Neural cell (in vitro differentiated cells): ENCODE results near the gene UNK. TPM values are rescaled to one million over a fixed set of nuclear protein-coding genes. Genes with fewer than 3 reads are reported as not detected.

Experiments
- H2AFZ ChIP-seq: fragments of 200-600, 300-800 bp; sonication (generic), shearing (Covaris generic); 2 replicates; pipeline ENCODE4 v1.6.0; 2014; ENCODE audit warnings: low read depth, mild to moderate bottlenecking, antibody characterized with exemption, low read length, moderate library complexity
- H3F3A ChIP-seq: fragments of 200-600 bp; shearing (Covaris generic); 2 replicates; pipeline ENCODE4 v1.6.1; 2016; ENCODE audit warnings: mild to moderate bottlenecking, moderate library complexity, mixed read lengths, antibody characterized with exemption, low read length; ENCODE audit not compliant: insufficient read depth, poor library complexity, severe bottlenecking
- H3K27ac ChIP-seq: fragments of 200-600, 300-800 bp; sonication (generic), shearing (Covaris generic); 2 replicates; pipeline ENCODE4 v1.5.1; 2014; ENCODE audit warnings: mild to moderate bottlenecking, low read length, moderate library complexity
- H3K27me3 ChIP-seq: fragments of 300-800, 200-600 bp; sonication (generic), shearing (Covaris generic); 2 replicates; pipeline ENCODE4 v1.6.0; 2014; ENCODE audit warnings: mild to moderate bottlenecking, low read depth, low read length, moderate library complexity; ENCODE audit not compliant: insufficient read depth
- H3K36me3 ChIP-seq: fragments of 300-800, 200-600 bp; sonication (generic), shearing (Covaris generic); 2 replicates; pipeline ENCODE4 v1.5.1; 2014; ENCODE audit warnings: mild to moderate bottlenecking, antibody characterized with exemption, low read length, moderate library complexity; ENCODE audit not compliant: insufficient read depth
- H3K4me2 ChIP-seq: fragments of 300-800, 200-600 bp; sonication (generic), shearing (Covaris generic); 2 replicates; pipeline ENCODE4 v1.6.0; 2014; ENCODE audit warnings: mild to moderate bottlenecking, low read length
- H3K4me3 ChIP-seq: fragments of 300-800, 200-600 bp; sonication (generic), shearing (Covaris generic); 2 replicates; pipeline ENCODE4 v1.5.1; 2014; ENCODE audit warnings: mild to moderate bottlenecking, low read length, moderate library complexity
- H3K79me2 ChIP-seq: fragments of 200-600 bp; shearing (Covaris generic); replicated peaks from 2 replicates; pipeline ENCODE4 v1.6.0; 2014; ENCODE audit warnings: mild to moderate bottlenecking, low read length, moderate library complexity; ENCODE audit not compliant: insufficient read depth
- H3K9ac ChIP-seq: fragments of 300-800, 200-600 bp; sonication (generic), shearing (Covaris generic); 2 replicates; pipeline ENCODE4 v1.6.1; 2016; ENCODE audit warnings: mild to moderate bottlenecking, low read length, mixed read lengths
- H3K9me2 ChIP-seq: fragments of 200-600 bp; shearing (Covaris generic); 2 replicates; pipeline ENCODE4 v1.6.1; 2016; ENCODE audit warnings: mild to moderate bottlenecking, low read length, mixed read lengths; ENCODE audit not compliant: insufficient read depth
- H3K9me3 ChIP-seq: fragments of 200-600, 300-800 bp; sonication (generic), shearing (Covaris generic); 2 replicates; pipeline ENCODE4 v1.6.1; 2016; ENCODE audit warnings: mild to moderate bottlenecking, mixed run types, low read length, moderate library complexity, mixed read lengths
- H4K20me1 ChIP-seq: fragments of 200-600 bp; shearing (Covaris generic); 2 replicates; pipeline ENCODE4 v1.6.1; 2016; ENCODE audit warnings: mild to moderate bottlenecking, mixed run types; ENCODE audit not compliant: insufficient read depth
- EP300 ChIP-seq: fragments of 450-650 bp; conservative IDR thresholded peaks from 2 replicates; pipeline ENCODE4 v1.6.1; 2014; ENCODE audit warnings: antibody characterized with exemption, mild to moderate bottlenecking, moderate library complexity; ENCODE audit not compliant: poor library complexity, severe bottlenecking
- EZH2 ChIP-seq: fragments of 200-600, 300-800 bp; shearing (Covaris generic), sonication (generic); IDR thresholded peaks from 2 replicates; pipeline ENCODE4 v1.6.1; 2014; ENCODE audit warnings: antibody characterized with exemption, low read length, borderline replicate concordance, mild to moderate bottlenecking; ENCODE audit not compliant: insufficient read depth, poor library complexity, severe bottlenecking
- MXI1 ChIP-seq: fragments of 450-650 bp; conservative IDR thresholded peaks from 2 replicates; pipeline ENCODE4 v1.6.1; 2014; ENCODE audit warnings: antibody characterized with exemption, mild to moderate bottlenecking; ENCODE audit not compliant: poor library complexity, severe bottlenecking
- POLR2AphosphoS5 ChIP-seq: IDR thresholded peaks from 2 replicates; pipeline ENCODE4 v1.6.1; 2012
- RAD21 ChIP-seq: fragments of 450-650 bp; conservative IDR thresholded peaks from 2 replicates; pipeline ENCODE4 v1.6.1; 2014; ENCODE audit warnings: antibody characterized with exemption, mild to moderate bottlenecking, moderate library complexity
- REST ChIP-seq: IDR thresholded peaks from 2 replicates; pipeline ENCODE4 v1.6.1; 2012; ENCODE audit warnings: borderline replicate concordance
- SMC3 ChIP-seq: fragments of 450-650 bp; conservative IDR thresholded peaks from 2 replicates; pipeline ENCODE4 v1.6.1; 2014; ENCODE audit warnings: antibody characterized with exemption, mild to moderate bottlenecking, moderate library complexity; ENCODE audit not compliant: poor library complexity
- TAF1 ChIP-seq: IDR thresholded peaks from 2 replicates; pipeline ENCODE4 v1.6.1; 2012; ENCODE audit warnings: low read depth
- polyA plus RNA-seq: library from polyadenylated mRNA; depleted of rRNA; stranded (reverse); fragments of >200 nt; gene quantifications from 2 replicates; pipeline ENCODE4 v1.2.3, GENCODE V29; 2014
- TF ChIP-seq, protein P1 (sequence below): fragments of 450-650 bp; IDR thresholded peaks from 2 replicates; pipeline ENCODE4 v1.5.1; 2014; ENCODE audit warnings: antibody characterized with exemption, mild to moderate bottlenecking, moderate library complexity; ENCODE audit not compliant: poor library complexity, severe bottlenecking

Gene UNK
- polyA plus RNA-seq, 1 donor from 2014 or later, result 29.9 TPM

GRCh38 chr17:75783069-75783783 lies 1.4 kb upstream of the UNK start:
- Histone ChIP-seq H3K9ac (no peak overlapping the region), H3K4me2 (no peak overlapping the region), H3F3A (peaks cover 18% of the 10 kb centered on the region), H3K36me3 (peaks cover 6% of the 10 kb centered on the region), H3K27me3 (no peaks in the 10 kb centered on the region), H3K9me3 (no peaks in the 10 kb centered on the region), H4K20me1 (peaks cover 13% of the 10 kb centered on the region), H3K79me2 (peaks cover 28% of the 10 kb centered on the region), H2AFZ (no peak overlapping the region), H3K9me2 (no peaks in the 10 kb centered on the region), H3K4me3 (no peak overlapping the region), H3K27ac (peak overlapping the region; percentile 98)
- TF ChIP-seq EZH2, result no peak
- TF ChIP-seq, protein P1, sequence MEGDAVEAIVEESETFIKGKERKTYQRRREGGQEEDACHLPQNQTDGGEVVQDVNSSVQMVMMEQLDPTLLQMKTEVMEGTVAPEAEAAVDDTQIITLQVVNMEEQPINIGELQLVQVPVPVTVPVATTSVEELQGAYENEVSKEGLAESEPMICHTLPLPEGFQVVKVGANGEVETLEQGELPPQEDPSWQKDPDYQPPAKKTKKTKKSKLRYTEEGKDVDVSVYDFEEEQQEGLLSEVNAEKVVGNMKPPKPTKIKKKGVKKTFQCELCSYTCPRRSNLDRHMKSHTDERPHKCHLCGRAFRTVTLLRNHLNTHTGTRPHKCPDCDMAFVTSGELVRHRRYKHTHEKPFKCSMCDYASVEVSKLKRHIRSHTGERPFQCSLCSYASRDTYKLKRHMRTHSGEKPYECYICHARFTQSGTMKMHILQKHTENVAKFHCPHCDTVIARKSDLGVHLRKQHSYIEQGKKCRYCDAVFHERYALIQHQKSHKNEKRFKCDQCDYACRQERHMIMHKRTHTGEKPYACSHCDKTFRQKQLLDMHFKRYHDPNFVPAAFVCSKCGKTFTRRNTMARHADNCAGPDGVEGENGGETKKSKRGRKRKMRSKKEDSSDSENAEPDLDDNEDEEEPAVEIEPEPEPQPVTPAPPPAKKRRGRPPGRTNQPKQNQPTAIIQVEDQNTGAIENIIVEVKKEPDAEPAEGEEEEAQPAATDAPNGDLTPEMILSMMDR, result peak; percentile 65

DNA sequence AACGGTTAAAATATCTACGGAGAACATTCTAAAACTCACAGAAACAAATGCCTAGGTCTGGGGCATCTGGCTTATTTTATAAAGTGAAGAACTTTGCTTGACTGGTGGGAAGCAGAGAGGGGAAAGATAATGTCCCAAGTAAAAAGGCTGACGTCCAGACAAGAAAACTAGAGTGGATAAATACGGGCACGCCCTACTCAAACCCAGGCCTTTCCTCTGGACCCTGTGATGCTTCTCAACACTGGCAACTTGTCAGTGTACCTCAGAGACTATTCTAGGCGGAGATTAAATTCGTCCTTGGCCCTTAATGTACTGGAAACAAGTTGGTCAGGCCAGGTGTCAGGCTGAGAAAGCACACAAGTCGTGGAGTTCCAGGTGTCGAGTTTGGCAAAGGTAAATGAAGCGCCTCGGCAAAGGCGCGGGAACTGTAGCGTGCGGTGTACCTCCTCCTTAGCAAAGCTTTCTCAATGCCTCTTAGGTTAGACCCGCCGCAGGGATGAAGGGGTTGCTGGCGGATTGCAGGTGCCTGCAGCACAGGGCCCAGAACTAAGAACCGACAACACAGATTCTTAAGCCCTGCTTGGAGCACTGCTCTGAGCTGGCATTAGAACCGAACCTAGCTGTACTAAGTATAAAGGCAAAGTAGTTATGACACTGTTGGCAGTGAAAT lies 668 bp upstream of the UNK start:
- no peaks in the 10 kb centered on the region for H3K27me3 ChIP-seq
- peak overlapping the region; percentile 66 for H3K4me2 ChIP-seq
- peak overlapping the region; percentile 71 for H2AFZ ChIP-seq
- no peaks in the 10 kb centered on the region for H3K9me2 ChIP-seq
- H3K27ac ChIP-seq, result peak overlapping the region; percentile 98
- H3K79me2 ChIP-seq, result peaks cover 28% of the 10 kb centered on the region
- no peaks in the 10 kb centered on the region for H3K36me3 ChIP-seq
- peak overlapping the region; percentile 68 for H3K4me3 ChIP-seq
- H4K20me1 ChIP-seq, result peaks cover 6% of the 10 kb centered on the region
- peaks cover 18% of the 10 kb centered on the region for H3F3A ChIP-seq
- no peaks in the 10 kb centered on the region for H3K9me3 ChIP-seq
- no peak for TF ChIP-seq EZH2
- TF ChIP-seq, protein P1, result no peak
- TF ChIP-seq RAD21, result no peak
- TF ChIP-seq TAF1, result no peak
- no peak for TF ChIP-seq MXI1
- no peak for TF ChIP-seq POLR2AphosphoS5
- TF ChIP-seq REST, result no peak
- no peak for TF ChIP-seq EP300
- TF ChIP-seq SMC3, result no peak
- H3K9ac ChIP-seq, result peak overlapping the region; percentile 93
